C1 segment of cervical spinal cord (tissue), 14 donors: ENCODE data around the gene ROR2.

ENCODE experiments used
- DNase-seq, 14 donors: peaks; one replicate each; lab custom pipeline; 2025; lab: John Stamatoyannopoulos, UW

ROR2 gene

GRCh38 chr9:91818225-91818585 lies 131.8 kb downstream of the ROR2 start:
- no peak for DNase-seq

GRCh38 chr9:91817493-91818224 lies 132.4 kb downstream of the ROR2 start:
- DNase-seq, result no peak

DNA sequence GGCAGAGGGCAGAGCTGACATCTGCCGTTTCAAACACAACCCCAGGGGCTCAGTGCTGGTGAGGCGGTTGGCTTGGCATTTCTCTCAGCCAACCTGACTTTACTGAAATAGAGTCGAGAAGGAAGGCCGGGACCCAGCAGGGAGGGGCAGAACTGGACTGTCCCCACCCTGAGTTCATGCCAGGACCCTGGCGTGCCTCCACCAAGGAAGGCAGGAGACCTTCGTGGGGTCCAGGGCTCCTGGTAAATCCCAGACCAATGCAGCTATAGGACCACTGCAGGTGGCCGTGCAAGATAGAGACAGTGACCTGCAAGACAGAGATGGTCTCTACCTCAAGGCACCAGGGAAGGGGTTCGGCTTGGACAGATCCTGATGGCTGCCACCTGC lies 132.9 kb downstream of the ROR2 start:
- no peak for DNase-seq

DNA sequence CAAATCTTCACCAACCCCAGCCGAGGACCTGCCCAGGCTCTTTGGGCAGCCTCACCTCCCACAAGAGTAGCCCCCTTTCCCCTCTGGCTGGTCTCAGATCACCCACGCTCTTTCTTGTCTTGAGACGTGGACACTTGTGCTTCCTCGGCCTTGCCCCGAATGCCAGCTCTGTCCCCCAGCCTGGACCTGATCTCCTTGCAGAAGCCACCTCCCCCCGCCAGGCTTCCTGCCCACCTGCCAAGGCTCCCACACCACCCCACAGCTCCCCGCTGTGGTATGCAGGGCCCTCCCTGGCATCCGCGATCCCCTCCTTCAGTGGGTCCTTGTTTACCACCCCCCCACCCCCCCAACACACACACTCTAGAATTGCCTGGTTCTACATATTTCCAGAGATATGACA lies 133.7 kb downstream of the ROR2 start:
- DNase-seq, result no peak

GRCh38 chr9:91815896-91816295 lies 134.1 kb downstream of the ROR2 start:
- DNase-seq, result no peak

GRCh38 chr9:91814753-91815152 lies 135.3 kb downstream of the ROR2 start:
- no peak for DNase-seq

DNA sequence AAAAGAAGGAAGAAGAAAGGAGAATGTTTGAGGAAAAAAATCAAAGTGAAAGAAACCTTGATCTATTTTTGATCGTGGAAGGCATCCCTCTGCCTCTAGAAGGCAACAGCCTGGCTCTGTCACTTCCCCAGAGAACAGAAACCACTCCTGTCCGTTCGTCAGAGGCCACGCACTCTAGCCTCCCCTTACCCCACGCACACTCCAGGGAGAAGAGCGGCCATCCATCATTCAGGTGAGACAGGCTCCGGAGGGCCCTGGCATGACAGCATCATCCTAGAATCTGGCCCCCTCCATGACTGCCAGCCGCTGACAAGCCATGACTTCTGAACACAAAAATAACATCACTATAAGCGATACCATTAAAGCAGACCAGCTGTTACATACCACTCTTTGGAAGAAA lies 135.8 kb downstream of the ROR2 start:
- no peak for DNase-seq

- no peak for DNase-seq
Observed at GRCh38 chr9:91813176-91813795, 136.7 kb downstream of the ROR2 start.

DNA sequence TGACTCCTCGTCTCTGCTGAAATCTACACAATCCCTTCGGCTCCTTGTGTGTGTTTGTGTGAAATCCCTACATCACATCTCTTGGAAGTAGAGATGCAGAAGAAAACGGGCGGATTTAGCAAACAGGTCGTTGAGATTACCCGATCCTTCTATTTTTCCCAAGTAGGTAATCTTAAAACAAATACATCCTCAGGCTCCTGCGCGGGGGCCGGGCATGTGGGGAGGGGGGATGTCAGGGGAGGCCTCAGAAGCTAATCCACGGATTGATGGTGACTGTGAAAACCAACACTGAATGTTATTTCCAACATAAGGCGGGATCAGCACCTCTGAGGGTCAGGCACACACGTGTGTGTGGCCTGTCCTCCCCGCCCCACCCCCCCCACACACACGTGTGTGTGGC lies 137.8 kb downstream of the ROR2 start:
- DNase-seq, result no peak

- DNase-seq, result no peak
Observed at GRCh38 chr9:91811024-91811909, 138.8 kb downstream of the ROR2 start.

- no peak for DNase-seq
Observed at GRCh38 chr9:91810286-91810905, 139.6 kb downstream of the ROR2 start.

DNA sequence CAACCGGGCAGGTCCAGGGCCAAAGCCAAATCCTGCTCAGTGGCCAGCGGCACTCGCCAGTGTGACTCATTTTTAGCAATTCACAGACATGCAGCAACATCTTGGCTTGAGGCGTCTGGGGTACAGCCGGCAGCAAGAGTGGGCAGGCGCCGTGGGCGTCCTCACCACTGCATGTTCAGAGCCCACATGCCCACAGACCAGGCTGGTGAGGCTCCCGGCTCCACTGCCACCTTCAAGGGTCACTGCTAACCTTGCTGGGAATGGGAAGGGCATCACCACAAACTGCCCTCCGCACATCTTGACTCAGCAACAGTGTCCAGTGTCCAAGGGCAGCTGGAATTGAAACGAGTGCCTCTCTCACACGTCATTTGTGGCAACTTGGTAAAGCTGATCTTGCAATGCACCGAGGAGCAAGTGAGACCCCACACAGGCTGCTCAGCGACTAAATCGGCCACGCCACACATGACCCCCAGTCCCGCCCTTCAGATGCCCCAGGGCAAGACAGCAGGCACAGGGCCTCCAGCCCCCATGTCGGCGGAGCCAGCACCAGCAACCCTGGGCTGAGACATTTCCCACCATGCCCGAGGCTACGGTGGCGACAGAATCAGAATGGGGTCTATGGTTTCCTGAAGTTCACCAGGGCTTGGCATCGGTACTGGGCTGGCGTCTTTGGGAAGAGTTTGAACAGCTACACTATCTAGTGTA lies 140.3 kb downstream of the ROR2 start:
- DNase-seq, result no peak

- DNase-seq, result no peak
Observed at GRCh38 chr9:91807643-91808246, 142.3 kb downstream of the ROR2 start.

GRCh38 chr9:91805031-91805430 lies 145.0 kb downstream of the ROR2 start:
- DNase-seq, result no peak

DNA sequence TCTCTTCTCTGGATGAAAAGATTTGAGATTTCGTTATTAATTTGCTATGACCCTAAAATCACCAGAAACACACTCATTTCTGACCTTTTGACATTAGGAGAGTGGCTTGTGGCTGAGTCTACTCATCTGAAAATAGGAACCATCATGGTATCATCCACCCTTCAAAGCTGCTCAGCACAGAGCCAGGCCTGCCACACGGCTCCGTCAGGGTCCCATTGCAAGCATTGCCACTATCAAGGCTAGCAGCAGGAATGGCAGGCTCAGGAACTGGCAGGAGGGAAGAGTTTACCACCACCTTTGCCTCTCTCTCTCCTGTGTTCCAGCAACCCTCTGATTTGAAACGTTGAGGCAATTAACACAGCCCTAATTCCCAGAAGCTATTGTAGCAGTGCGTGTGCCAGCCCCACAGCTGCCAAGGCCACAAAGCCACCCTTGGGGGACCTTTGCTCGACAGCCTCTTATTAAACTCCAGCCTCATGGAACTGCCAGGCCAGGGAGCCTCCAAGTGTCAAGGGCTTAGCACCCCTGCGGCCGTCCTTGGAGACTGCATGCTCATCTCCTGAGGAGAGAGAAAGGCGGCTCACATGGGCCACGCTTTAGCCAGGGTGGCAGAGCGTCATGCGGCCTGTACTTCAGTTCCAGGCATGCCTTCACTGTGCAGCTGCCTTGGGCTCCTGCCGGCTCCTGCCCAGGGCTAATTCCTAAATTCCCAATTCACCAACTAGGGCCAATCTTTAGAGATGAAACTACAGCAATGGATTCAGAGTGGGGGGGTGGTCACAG lies 145.9 kb downstream of the ROR2 start:
- no peak for DNase-seq

DNA sequence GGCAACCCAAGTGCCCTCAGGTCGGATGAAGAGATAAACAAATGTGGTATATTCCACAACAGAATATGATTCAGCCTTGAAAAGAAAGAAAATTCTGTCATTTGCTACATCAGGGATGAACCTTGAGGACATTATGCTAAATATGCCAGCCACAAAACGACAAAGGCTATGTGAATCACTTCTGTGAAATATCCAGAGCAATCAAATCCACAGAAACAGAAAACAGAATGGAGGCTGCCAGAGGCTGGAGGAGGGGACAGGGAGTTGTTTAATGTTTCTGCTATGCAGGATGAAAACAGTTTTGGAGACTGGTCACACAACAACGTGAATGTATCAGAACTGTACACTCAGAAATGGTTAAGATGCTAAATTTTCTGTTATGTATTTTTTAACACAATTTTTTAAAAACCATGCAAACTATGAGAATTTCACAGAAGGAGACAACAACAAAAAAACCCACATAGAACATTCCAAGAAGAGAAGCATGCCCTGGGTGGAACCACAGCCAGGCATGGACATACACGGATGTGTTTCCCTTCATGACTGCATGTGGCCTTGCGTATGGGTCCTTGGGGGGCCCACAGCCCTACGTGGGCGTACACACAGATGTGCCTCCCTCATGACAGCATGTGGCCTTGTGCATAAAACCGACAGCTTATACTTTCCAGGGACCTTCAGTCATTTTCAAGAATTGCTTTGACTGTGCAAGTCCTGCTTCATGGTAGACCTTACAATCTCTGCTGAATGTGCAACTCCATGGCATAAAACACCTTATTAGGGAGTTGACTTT lies 146.7 kb downstream of the ROR2 start:
- no peak for DNase-seq

DNA sequence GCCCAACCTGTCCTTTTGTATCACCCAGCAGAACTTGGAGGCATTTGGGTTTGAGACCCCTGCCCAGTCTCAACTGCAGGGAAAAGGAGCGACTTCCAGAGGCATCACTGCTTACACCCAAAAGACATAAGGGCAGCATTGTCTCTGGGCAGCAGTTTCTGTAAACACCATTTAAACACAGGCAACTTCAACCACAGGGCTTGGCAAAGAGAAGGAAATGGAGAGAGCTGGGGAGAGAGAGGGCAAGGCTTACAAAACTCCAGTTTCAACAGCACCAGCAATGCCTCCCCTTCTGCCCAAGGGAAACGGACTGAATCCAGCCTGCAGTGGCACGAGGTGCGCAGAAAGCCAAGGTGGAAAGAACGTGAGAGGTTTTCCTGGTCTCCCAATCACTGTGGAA lies 147.6 kb downstream of the ROR2 start:
- DNase-seq, result no peak

- DNase-seq, result no peak
Observed at GRCh38 chr9:91800473-91801030, 149.5 kb downstream of the ROR2 start.

- DNase-seq, result no peak
Observed at GRCh38 chr9:91799113-91799744, 150.8 kb downstream of the ROR2 start.
